Measurements from ENCODE around the gene UBE2K. TPM values are rescaled to one million over a fixed set of nuclear protein-coding genes. Genes with fewer than 3 reads are reported as not detected.

UBE2K gene
- total and polyA plus RNA-seq, 10 of the 15 experiments (the other 5 are each of a cell fraction or from before 2014, with no cell fraction given) = 17.0 to 141 (median 75.5) TPM

DNA sequence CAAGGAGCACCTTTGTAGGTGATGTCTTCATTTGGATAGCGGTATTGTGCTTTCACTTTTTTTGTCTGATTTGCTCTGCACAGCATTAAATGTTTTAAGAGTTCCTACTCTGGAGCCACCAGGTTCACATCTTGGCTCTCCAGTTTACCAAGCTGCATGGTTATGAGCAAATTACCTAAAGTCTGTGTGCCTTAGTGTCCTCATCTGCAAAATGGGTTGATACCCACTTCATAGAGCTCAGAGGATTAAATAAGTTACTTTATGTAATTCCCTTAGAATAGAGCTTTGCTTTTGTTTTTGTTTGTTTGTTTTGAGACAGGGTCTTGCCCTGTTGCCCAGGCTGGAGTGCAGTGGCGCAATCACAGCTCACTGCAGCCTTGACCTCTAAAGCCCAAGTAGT, 58.2 kb downstream of the UBE2K start:
- WGBS (ENCODE audit: insufficient coverage, insufficient replicate concordance, low lambda C conversion rate, missing lambda C conversion rate) = 96% methylated on average over 2 of the region's 2 CpGs
- peaks cover 9 to 18% of the 10 kb centered on the region in 2 experiments for H3K36me3 ChIP-seq (ENCODE audit: control insufficient read depth in 2 of 2, insufficient read depth in 2 of 2, low read length in 1 of 2)
- H3K4me2 ChIP-seq (ENCODE audit: control insufficient read depth, insufficient read depth) = no peak overlapping the region
- DNase-seq (ENCODE audit: low read depth, low spot score) (no peak), FAIRE-seq (no peak), ATAC-seq (no peak)
- intact Hi-C loops (cut with micrococcal nuclease; ENCODE audit: unreplicated experiment) = no loop called here
- in situ Hi-C loops (cut with MboI) = no loop called here
- H3K9ac ChIP-seq (ENCODE audit: control insufficient read depth, insufficient read depth, low read length) = no peak overlapping the region
- no peak overlapping the region for H3K4me3 ChIP-seq
- ChIA-PET POLR2A (interaction anchor here (0.5 to 0.6 kb wide), 4 partner anchors 8 to 1037 kb away, joined by 3 read pairs; no protein-coding TSS in a partner anchor), SMC1A (ENCODE audit: uncharacterized antibody, unreplicated experiment) (interaction anchor here (0.9 to 2.5 kb wide), 7 partner anchors 8 to 46 kb away, joined by 3 to 7 read pairs (median 3); no protein-coding TSS in a partner anchor), CTCF (interaction anchor here (0.9 to 2.0 kb wide), 5 partner anchors 22 to 287 kb away, joined by 3 to 5 read pairs (median 4); partner anchors contain the start of gene UBE2K), RAD21 (ENCODE audit: unreplicated experiment) (interaction anchor here (0.7 to 1.6 kb wide), 3 partner anchors 8 to 42 kb away, joined by 3 to 4 read pairs (median 3); no protein-coding TSS in a partner anchor)
- no peaks in the 10 kb centered on the region for H3K27me3 ChIP-seq (replicated peaks in 1 of 2; ENCODE audit: control insufficient read depth in 2 of 2, insufficient read depth in 2 of 2, low read length in 1 of 2)
- no peaks in the 10 kb centered on the region; the same call in 2 of the 3 replicates for H3K9me3 ChIP-seq (replicated peaks; ENCODE audit: control insufficient read depth, insufficient read depth, low read length)
- H3K79me2 ChIP-seq (ENCODE audit: control insufficient read depth, insufficient read depth, low read length) = no peaks in the 10 kb centered on the region; the same call in none of the 2 replicates
- no peaks in the 10 kb centered on the region for H4K20me1 ChIP-seq (ENCODE audit: control insufficient read depth, insufficient read depth)
- TF ChIP-seq FOXK2 (IDR thresholded peaks at IDR 0.05) = no peak
- no peak for TF ChIP-seq RUNX3 (IDR thresholded peaks at IDR 0.05; ENCODE audit: low read length)
- no peak for TF ChIP-seq SMAD5 (IDR thresholded peaks at IDR 0.05; ENCODE audit: low read depth)
- no peak for TF ChIP-seq PML (IDR thresholded peaks at IDR 0.05; ENCODE audit: low read length)
- no peak for TF ChIP-seq NFXL1 (IDR thresholded peaks at IDR 0.05; ENCODE audit: borderline replicate concordance)
- TF ChIP-seq ZNF274 (IDR thresholded peaks at IDR 0.05; ENCODE audit: insufficient read depth, insufficient read length) = no peak
- TF ChIP-seq KLF5 (IDR thresholded peaks at IDR 0.05; ENCODE audit: partially characterized antibody) = no peak
- no peak for TF ChIP-seq EZH2 (IDR thresholded peaks at IDR 0.05; ENCODE audit: borderline replicate concordance, control insufficient read depth, low read depth, low read length)
- no peak for TF ChIP-seq CREB1 (IDR thresholded peaks at IDR 0.05; ENCODE audit: low read depth)
- TF ChIP-seq, protein P1, sequence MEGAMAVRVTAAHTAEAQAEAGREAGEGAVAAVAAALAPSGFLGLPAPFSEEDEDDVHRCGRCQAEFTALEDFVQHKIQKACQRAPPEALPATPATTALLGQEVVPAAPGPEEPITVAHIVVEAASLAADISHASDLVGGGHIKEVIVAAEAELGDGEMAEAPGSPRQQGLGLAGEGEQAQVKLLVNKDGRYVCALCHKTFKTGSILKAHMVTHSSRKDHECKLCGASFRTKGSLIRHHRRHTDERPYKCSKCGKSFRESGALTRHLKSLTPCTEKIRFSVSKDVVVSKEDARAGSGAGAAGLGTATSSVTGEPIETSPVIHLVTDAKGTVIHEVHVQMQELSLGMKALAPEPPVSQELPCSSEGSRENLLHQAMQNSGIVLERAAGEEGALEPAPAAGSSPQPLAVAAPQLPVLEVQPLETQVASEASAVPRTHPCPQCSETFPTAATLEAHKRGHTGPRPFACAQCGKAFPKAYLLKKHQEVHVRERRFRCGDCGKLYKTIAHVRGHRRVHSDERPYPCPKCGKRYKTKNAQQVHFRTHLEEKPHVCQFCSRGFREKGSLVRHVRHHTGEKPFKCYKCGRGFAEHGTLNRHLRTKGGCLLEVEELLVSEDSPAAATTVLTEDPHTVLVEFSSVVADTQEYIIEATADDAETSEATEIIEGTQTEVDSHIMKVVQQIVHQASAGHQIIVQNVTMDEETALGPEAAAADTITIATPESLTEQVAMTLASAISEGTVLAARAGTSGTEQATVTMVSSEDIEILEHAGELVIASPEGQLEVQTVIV (IDR thresholded peaks at IDR 0.05; ENCODE audit: borderline replicate concordance, partially characterized antibody) = no peak
- TF ChIP-seq BHLHE40 (IDR thresholded peaks at IDR 0.05; ENCODE audit: borderline replicate concordance in 1 of 2, low read depth in 2 of 2, low read length in 1 of 2) = no peak
- TF ChIP-seq, protein P2, sequence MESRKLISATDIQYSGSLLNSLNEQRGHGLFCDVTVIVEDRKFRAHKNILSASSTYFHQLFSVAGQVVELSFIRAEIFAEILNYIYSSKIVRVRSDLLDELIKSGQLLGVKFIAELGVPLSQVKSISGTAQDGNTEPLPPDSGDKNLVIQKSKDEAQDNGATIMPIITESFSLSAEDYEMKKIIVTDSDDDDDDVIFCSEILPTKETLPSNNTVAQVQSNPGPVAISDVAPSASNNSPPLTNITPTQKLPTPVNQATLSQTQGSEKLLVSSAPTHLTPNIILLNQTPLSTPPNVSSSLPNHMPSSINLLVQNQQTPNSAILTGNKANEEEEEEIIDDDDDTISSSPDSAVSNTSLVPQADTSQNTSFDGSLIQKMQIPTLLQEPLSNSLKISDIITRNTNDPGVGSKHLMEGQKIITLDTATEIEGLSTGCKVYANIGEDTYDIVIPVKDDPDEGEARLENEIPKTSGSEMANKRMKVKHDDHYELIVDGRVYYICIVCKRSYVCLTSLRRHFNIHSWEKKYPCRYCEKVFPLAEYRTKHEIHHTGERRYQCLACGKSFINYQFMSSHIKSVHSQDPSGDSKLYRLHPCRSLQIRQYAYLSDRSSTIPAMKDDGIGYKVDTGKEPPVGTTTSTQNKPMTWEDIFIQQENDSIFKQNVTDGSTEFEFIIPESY (IDR thresholded peaks at IDR 0.05) = no peak
- no TSS peak for BruUV-seq (replicated peaks)
- peaks cover 16% of the 10 kb centered on the region for H3K4me1 ChIP-seq (ENCODE audit: control insufficient read depth, insufficient read depth, low read length)
- H3K27ac ChIP-seq (ENCODE audit: control insufficient read depth, insufficient read depth) = no peak overlapping the region
- no peak overlapping the region for H2AFZ ChIP-seq (ENCODE audit: control insufficient read depth, low read depth, low read length)
